Adrenal gland (tissue), 12 donors: ENCODE results near the gene ZNF557. TPM values are rescaled to one million over a fixed set of nuclear protein-coding genes. Genes with fewer than 3 reads are reported as not detected.

ENCODE experiments used
- DNase-seq, 7 donors: peaks; one replicate each; pipeline ENCODE4 v3.0.0-alpha.2; 2019 to 2020
- H3K27ac ChIP-seq, 5 donors: fragments of 200-600 bp; sonication (generic) in 4 of 5; 1 replicate in 3 of 5; 2 replicates in 2 of 5; pipeline versions ENCODE4 v1.5.1 to v1.8.0; 2016 to 2020; ENCODE audit warnings: mild to moderate bottlenecking in 1 of 5
- H3K27me3 ChIP-seq: fragments of 200-600 bp; 2 replicates; pipeline ENCODE4 v1.8.0; 2021
- H3K36me3 ChIP-seq, 2 donors: fragments of 200-600 bp; replicated peaks in 1 of 2; 1 replicate in 1 of 2; 2 replicates in 1 of 2; pipeline versions ENCODE4 v1.5.1 to v1.8.0; 2018 to 2022
- H3K4me1 ChIP-seq, 2 donors: fragments of 200-600 bp; replicated peaks in 1 of 2; 1 replicate in 1 of 2; 2 replicates in 1 of 2; pipeline versions ENCODE4 v1.5.1 to v1.8.0; 2018 to 2021
- H3K4me3 ChIP-seq, 4 donors: fragments of 200-600 bp; sonication (generic) in 3 of 4; one replicate each; pipeline ENCODE4 v1.5.1; 2016 to 2018
- H3K9me3 ChIP-seq, 3 donors: fragments of 200-600 bp; sonication (generic) in 1 of 3; replicated peaks in 1 of 3; 1 replicate in 2 of 3; 2 replicates in 1 of 3; pipeline versions ENCODE4 v1.5.1 to v1.8.0; 2016 to 2021
- CTCF ChIP-seq, 6 experiments: fragments of 450-650 bp in 4 of 6; fragments of 200-600 bp in 2 of 6; sonication (generic) in 1 of 6; IDR thresholded peaks; 1 replicate in 5 of 6; 2 replicates in 1 of 6; pipeline versions ENCODE4 v1.5.1 to v1.8.0; 2016 to 2021; ENCODE audit warnings: antibody characterized with exemption in 6 of 6, mild to moderate bottlenecking in 2 of 6, moderate library complexity in 1 of 6
- POLR2A ChIP-seq, 2 donors: fragments of 450-650 bp; IDR thresholded peaks; one replicate each; pipeline ENCODE4 v1.6.1; 2017; ENCODE audit warnings: antibody characterized with exemption in 2 of 2, mild to moderate bottlenecking in 2 of 2, moderate library complexity in 1 of 2
- WGBS, 4 donors: extraction: QIAGEN DNeasy Blood & Tissue Kit in 2 of 4; methylation state at CpG; one replicate each; pipeline versions ENCODE4 v1.1.5 to v1.1.7; 2013 to 2017; 5-methylcytosine and 5-hydroxymethylcytosine counted together
- intact Hi-C, 2 donors: fragments of 100-400 bp; cut with DNase I; formaldehyde crosslinking; loops; one replicate each; pipeline versions ENCODE4 v1.14.1 to v1.15.0; 2022 to 2023
- polyA plus RNA-seq, 3 donors: library from polyadenylated mRNA; stranded (reverse); fragments of 200-250 nt in 2 of 3; fragments of 350-450 nt in 1 of 3; fragmentation: Illumina TruSeq in 1 of 3; extraction: RNeasy Lipid Tissue Mini Kit (QIAGEN cat#74804) in 1 of 3; gene quantifications; one replicate each; pipeline ENCODE4 v1.2.3, GENCODE V29; 2013 to 2014
- total RNA-seq, 9 donors: library from RNA; depleted of rRNA in 4 of 9; stranded (reverse); fragments of >200 nt in 4 of 9; fragments of 120-200 nt in 1 of 9; fragmentation: NEBNext Ultra II Directional in 1 of 9; extraction: Animal tissue kit (Norgen Biotek cat#: 25700) in 1 of 9; gene quantifications; one replicate each; pipeline versions ENCODE4 v1.1.0 to v1.2.4, GENCODE V29; 2013 to 2023
- donor health status: healthy with polysubstance abuse.
- donor health status: Bipolar disorder and iron deficiency.
- donor health status: DM: yes; HTN: yes; CAD: no.
- donor health status: DM: no; HTN: no; CAD: no.
- donor health status: DM: no; HTN: no; CAD: no.
- donor health status: DM: yes; HTN: yes; CAD: no.

ZNF557 gene
- total and polyA plus RNA-seq, 12 donors: 2.2 to 13.7 (median 8.8) TPM

- 0 to 2% (median 0%) methylated on average over 2 to 12 of the region's 12 CpGs for WGBS, 4 donors
- no peaks in the 10 kb centered on the region for H3K27me3 ChIP-seq
- no peaks in the 10 kb centered on the region for H3K9me3 ChIP-seq
- TF ChIP-seq CTCF (IDR thresholded peaks at IDR 0.05): no peak
- TF ChIP-seq POLR2A (IDR thresholded peaks at IDR 0.05): no peak
- intact Hi-C loops: no loop called here
- H3K36me3 ChIP-seq: peaks cover 0 to 35% of the 10 kb centered on the region in 2 donors
- H3K4me3 ChIP-seq: peak overlapping the region; percentile 65 to 90 (median 71)
- no peak for DNase-seq
- peaks cover 5 to 14% of the 10 kb centered on the region in 2 donors for H3K4me1 ChIP-seq
- peak overlapping the region; percentile 17 to 78 (median 74) for H3K27ac ChIP-seq
Measured at GRCh38 chr19:7069904-7070226, 362 bp downstream of the ZNF557 start.

- Histone ChIP-seq H3K27ac (no peak overlapping the region), H3K4me3 (no peak overlapping the region), H3K9me3 (peaks cover 0 to 6% (median 3%) of the 10 kb centered on the region in 3 donors), H3K4me1 (peaks cover 5 to 14% of the 10 kb centered on the region in 2 donors), H3K36me3 (peaks cover 0 to 62% of the 10 kb centered on the region in 2 donors), H3K27me3 (no peaks in the 10 kb centered on the region)
- no peak for TF ChIP-seq CTCF (IDR thresholded peaks at IDR 0.05)
- TF ChIP-seq POLR2A (IDR thresholded peaks at IDR 0.05): no peak
- intact Hi-C loops: no loop called here
- WGBS, 4 donors: 92 to 97% (median 95%) methylated on average over 6 of the region's 6 CpGs
- no peak for DNase-seq
Measured at GRCh38 chr19:7072541-7072940, 3.0 kb downstream of the ZNF557 start.

- H3K36me3 ChIP-seq: peaks cover 0 to 82% of the 10 kb centered on the region in 2 donors
- H3K27ac ChIP-seq: no peak overlapping the region
- H3K9me3 ChIP-seq: peaks cover 0 to 28% (median 11%) of the 10 kb centered on the region in 3 donors
- no peak for TF ChIP-seq POLR2A (IDR thresholded peaks at IDR 0.05)
- no peak for TF ChIP-seq CTCF (IDR thresholded peaks at IDR 0.05)
- H3K4me1 ChIP-seq: peaks cover 5 to 14% of the 10 kb centered on the region in 2 donors
- DNase-seq: peak in 1 of 7 donors; percentile 46
- WGBS, 4 donors: 92 to 98% (median 97%) methylated on average over 16 to 27 of the region's 29 CpGs
- H3K27me3 ChIP-seq: no peaks in the 10 kb centered on the region
- intact Hi-C loops: no loop called here
- H3K4me3 ChIP-seq: no peak overlapping the region
Measured at GRCh38 chr19:7074705-7075282, 5.3 kb downstream of the ZNF557 start.

GRCh38 chr19:7076151-7076550, 6.6 kb downstream of the ZNF557 start:
- Histone ChIP-seq H3K4me1 (peaks cover 0 to 1% of the 10 kb centered on the region in 2 donors), H3K9me3 (peaks cover 0 to 39% (median 13%) of the 10 kb centered on the region in 3 donors), H3K27ac (no peak overlapping the region), H3K4me3 (no peak overlapping the region), H3K27me3 (no peaks in the 10 kb centered on the region), H3K36me3 (peaks cover 0 to 87% of the 10 kb centered on the region in 2 donors)
- intact Hi-C loops: no loop called here
- TF ChIP-seq CTCF (IDR thresholded peaks at IDR 0.05) (no peak), POLR2A (IDR thresholded peaks at IDR 0.05) (no peak)
- DNase-seq: peak in 1 of 7 donors; percentile 44
- WGBS, 4 donors: 95 to 99% (median 98%) methylated on average over 5 to 6 of the region's 6 CpGs
